ENCODE data around the gene MED12L. TPM values are rescaled to one million over a fixed set of nuclear protein-coding genes. Genes with fewer than 3 reads are reported as not detected.

MED12L gene
- total RNA-seq, 1 donor from 2014 or later, result 0.43 TPM

DNA sequence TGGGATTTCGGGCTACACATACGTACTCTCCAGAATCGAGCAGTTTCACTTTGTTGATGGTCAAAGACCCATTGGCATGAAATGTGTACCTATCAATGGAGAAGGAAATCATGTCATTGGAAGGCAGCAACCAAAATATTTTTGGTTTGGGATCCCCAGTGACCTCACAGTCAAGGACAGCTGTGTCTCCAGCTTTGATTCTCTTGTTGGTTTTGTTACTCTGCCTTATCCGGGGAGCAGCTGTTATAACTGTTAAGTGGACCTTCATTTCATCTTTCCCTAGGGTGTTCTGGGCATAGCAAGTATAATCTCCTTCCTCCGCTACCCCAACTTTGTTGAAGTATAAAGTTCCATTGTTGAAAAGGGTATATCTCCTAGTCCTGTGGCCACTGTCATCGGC lies 352.4 kb downstream of the MED12L start:
- TF ChIP-seq, protein P1, sequence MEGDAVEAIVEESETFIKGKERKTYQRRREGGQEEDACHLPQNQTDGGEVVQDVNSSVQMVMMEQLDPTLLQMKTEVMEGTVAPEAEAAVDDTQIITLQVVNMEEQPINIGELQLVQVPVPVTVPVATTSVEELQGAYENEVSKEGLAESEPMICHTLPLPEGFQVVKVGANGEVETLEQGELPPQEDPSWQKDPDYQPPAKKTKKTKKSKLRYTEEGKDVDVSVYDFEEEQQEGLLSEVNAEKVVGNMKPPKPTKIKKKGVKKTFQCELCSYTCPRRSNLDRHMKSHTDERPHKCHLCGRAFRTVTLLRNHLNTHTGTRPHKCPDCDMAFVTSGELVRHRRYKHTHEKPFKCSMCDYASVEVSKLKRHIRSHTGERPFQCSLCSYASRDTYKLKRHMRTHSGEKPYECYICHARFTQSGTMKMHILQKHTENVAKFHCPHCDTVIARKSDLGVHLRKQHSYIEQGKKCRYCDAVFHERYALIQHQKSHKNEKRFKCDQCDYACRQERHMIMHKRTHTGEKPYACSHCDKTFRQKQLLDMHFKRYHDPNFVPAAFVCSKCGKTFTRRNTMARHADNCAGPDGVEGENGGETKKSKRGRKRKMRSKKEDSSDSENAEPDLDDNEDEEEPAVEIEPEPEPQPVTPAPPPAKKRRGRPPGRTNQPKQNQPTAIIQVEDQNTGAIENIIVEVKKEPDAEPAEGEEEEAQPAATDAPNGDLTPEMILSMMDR (IDR thresholded peaks at IDR 0.05), result no peak
- no peaks in the 10 kb centered on the region for H3K27me3 ChIP-seq
- H3K27ac ChIP-seq, result no peak overlapping the region
- H3K4me3 ChIP-seq, result no peak overlapping the region
- H3K9me3 ChIP-seq, result no peaks in the 10 kb centered on the region
- H3K36me3 ChIP-seq, result no peaks in the 10 kb centered on the region
- DNase-seq (ENCODE audit: low spot score in 2 of 2), result no peak
- H3K4me1 ChIP-seq, result no peaks in the 10 kb centered on the region
- intact Hi-C loops (cut with DNase I), result loop anchor here (5.0 kb wide), 1 partner anchor 479 kb away; no protein-coding TSS in a partner anchor

DNA sequence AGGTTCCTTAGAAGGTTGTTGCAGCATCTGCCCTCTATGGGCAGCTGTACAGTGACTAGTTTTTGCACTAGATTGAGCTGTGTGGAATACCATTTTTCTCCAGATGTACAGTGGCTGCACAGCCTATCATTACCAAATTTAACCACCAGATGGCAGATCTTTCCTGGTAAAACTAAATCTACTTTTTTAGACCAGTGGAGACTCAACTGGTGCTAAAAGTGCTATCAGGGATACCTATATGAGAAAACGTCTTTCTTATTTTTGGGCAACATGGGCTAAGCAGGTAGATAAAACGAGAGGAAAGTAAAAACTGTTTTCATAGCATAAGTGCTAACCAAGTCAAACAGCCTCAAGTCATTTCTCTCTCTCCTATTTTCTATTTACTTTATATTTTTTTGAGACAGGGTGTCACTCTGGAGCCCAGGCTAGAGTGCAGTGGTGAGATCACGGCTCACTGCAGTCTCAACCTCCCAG lies 354.2 kb downstream of the MED12L start:
- TF ChIP-seq, protein P1 (IDR thresholded peaks at IDR 0.05), result peak; percentile 73 to 81 (median 79)
- intact Hi-C loops (cut with DNase I), result loop anchor here (1.0 to 5.0 kb wide), 3 partner anchors 222 to 478 kb away; no protein-coding TSS in a partner anchor
- Histone ChIP-seq H3K36me3 (no peaks in the 10 kb centered on the region), H3K27me3 (no peaks in the 10 kb centered on the region), H3K9me3 (no peaks in the 10 kb centered on the region), H3K27ac (no peak overlapping the region), H3K4me3 (no peak overlapping the region), H3K4me1 (no peaks in the 10 kb centered on the region)
- no peak for DNase-seq (ENCODE audit: low spot score in 2 of 2)

DNA sequence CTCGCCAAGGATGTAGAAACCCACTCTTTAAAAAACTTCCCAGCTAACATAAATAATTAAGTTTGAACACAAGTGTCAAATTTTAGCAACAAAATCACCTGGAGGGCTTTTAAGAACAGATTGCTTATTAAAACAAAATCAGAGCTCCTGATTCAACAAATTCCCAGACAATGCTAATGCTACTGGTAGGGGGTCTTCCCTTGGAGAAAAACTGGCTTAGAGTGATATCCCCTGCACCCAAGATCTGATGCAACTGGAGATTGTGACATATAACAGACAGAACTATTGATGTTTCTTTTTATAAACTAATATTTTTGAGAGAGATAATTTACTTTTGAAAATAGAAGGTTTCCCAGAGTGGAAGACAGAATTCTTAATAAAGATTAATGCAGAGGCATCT lies 355.5 kb downstream of the MED12L start:
- Histone ChIP-seq H3K4me1 (no peaks in the 10 kb centered on the region), H3K27ac (no peak overlapping the region), H3K9me3 (no peaks in the 10 kb centered on the region), H3K27me3 (no peaks in the 10 kb centered on the region), H3K36me3 (no peaks in the 10 kb centered on the region), H3K4me3 (no peak overlapping the region)
- TF ChIP-seq, protein P1 (IDR thresholded peaks at IDR 0.05), result no peak
- no peak for DNase-seq (ENCODE audit: low spot score in 2 of 2)
- intact Hi-C loops (cut with DNase I), result no loop called here

DNA sequence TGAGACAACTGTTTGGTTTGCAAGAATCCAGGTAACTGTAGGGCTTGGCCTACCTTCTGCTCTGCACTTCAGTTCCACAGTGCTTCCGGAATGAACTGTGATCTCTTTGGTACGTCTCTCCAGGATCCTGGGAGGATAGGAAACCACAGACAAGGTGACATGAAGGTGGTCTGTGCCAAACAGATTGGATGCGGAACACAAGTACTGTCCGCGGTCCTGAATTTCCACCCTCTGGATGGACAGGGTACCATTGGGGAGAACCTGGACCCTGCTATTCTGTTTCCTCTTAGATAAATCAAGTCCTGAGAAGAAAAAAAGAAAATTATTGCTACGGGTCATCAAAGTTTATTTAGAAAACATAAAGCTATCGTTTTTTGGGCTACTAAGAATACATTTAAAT lies 358.1 kb downstream of the MED12L start:
- TF ChIP-seq, protein P1 (IDR thresholded peaks at IDR 0.05), result no peak
- H3K9me3 ChIP-seq, result no peaks in the 10 kb centered on the region
- no peak for DNase-seq (ENCODE audit: low spot score in 2 of 2)
- H3K36me3 ChIP-seq, result no peaks in the 10 kb centered on the region
- H3K27ac ChIP-seq, result no peak overlapping the region
- H3K4me3 ChIP-seq, result no peak overlapping the region
- H3K27me3 ChIP-seq, result no peaks in the 10 kb centered on the region
- no peaks in the 10 kb centered on the region for H3K4me1 ChIP-seq
- intact Hi-C loops (cut with DNase I), result no loop called here

DNA sequence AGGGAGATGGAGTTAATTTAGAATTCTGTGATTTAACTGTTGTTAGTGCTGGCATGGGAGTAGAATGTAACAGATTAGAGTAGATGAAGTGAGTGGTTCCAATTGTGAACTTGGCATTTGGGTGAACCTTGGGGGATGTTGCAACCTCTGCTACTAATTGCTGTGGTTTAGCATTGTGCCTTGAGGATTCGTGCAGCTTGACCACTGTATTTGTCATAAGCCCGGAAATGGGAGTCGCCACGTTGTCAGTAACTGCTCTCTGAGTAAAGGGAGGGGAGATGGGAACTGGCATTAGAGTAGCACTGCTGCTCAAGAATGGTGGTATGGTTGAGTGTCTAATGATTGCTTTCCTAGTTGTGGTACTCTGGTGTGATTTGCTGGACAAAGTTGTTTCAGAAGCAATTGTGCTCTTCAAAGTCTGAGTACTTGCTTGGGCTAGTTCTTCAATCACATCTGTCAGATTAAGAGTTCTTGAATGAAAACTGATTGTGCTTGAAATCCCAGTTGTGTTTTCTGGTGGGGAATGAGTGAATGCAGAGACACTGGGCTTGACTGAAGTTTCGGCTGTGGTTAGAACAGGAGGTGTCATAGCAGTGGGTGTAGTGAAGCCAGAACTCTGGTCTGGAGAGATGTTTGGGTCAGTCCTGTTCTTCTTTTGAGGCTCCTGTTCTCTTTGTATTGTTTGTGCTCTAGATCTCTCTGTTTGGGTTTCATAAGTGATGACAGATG lies 360.0 kb downstream of the MED12L start:
- no peak for DNase-seq (ENCODE audit: low spot score in 2 of 2)
- intact Hi-C loops (cut with DNase I), result no loop called here
- TF ChIP-seq, protein P1 (IDR thresholded peaks at IDR 0.05), result no peak

More for the DNA sequence above, 360.0 kb downstream of the MED12L start:
- Histone ChIP-seq H3K4me3 (no peak overlapping the region), H3K27ac (no peak overlapping the region), H3K27me3 (no peaks in the 10 kb centered on the region), H3K36me3 (no peaks in the 10 kb centered on the region), H3K4me1 (no peaks in the 10 kb centered on the region), H3K9me3 (no peaks in the 10 kb centered on the region)
